ENCODE measurements around the gene COX8C.
"Not testable (repeated sequence)": the region's sequence is repeated elsewhere in the genome, so short reads cannot be mapped to it uniquely, and the experiment has no call there.

The COX8C gene

GRCh38 chr14:93379831-93380230 is 32.8 kb downstream of the COX8C start:
- DNase-seq = no peak

GRCh38 chr14:93381644-93382043 is 34.7 kb downstream of the COX8C start:
- no peak for DNase-seq

- DNase-seq = not testable (repeated sequence)
These were observed 37.3 kb downstream of the COX8C start for GRCh38 chr14:93384256-93384655.

- DNase-seq = no peak
These were observed 48.2 kb downstream of the COX8C start for GRCh38 chr14:93395231-93395630.

- DNase-seq = no peak
These were observed 49.5 kb downstream of the COX8C start for GRCh38 chr14:93396456-93396855.

All from left hindlimb (tissue), 1 donor.